OCI-LY1 (cell line): ENCODE data around the gene SSC5D.

Experiments used
- H2AFZ ChIP-seq: fragments of 200-600 bp; sonication (generic), shearing (Covaris generic); 2 replicates; pipeline ENCODE4 v1.6.0; 2014; ENCODE audit warnings: antibody characterized with exemption, mild to moderate bottlenecking, low read length
- H3F3A ChIP-seq: fragments of 200-600 bp; sonication (generic), shearing (Covaris generic); 2 replicates; pipeline ENCODE4 v1.6.0; 2014; ENCODE audit warnings: mild to moderate bottlenecking, antibody characterized with exemption, low read length, moderate library complexity; ENCODE audit not compliant: insufficient read depth
- H3K27ac ChIP-seq: fragments of 200-600 bp; sonication (generic); 2 replicates; pipeline ENCODE4 v1.5.1; 2014; ENCODE audit warnings: low read length, mixed run types, mild to moderate bottlenecking, low read depth; ENCODE audit not compliant: poor library complexity, severe bottlenecking
- H3K27me3 ChIP-seq: fragments of 200-600 bp; sonication (generic); 2 replicates; pipeline ENCODE4 v1.6.0; 2014; ENCODE audit warnings: antibody characterized with exemption, mild to moderate bottlenecking, low read length, moderate library complexity; ENCODE audit not compliant: insufficient read depth
- H3K36me3 ChIP-seq: fragments of 200-600 bp; sonication (generic); 2 replicates; pipeline ENCODE4 v1.6.1; 2014; ENCODE audit warnings: mild to moderate bottlenecking, antibody characterized with exemption, low read length, moderate library complexity, mixed read lengths; ENCODE audit not compliant: insufficient read depth
- H3K4me1 ChIP-seq: fragments of 200-600 bp; sonication (generic); 2 replicates; pipeline ENCODE4 v1.5.1; 2014; ENCODE audit warnings: mild to moderate bottlenecking, low read length, moderate library complexity; ENCODE audit not compliant: insufficient read depth, severe bottlenecking
- H3K4me2 ChIP-seq: fragments of 200-600 bp; sonication (generic), shearing (Covaris generic); 2 replicates; pipeline ENCODE4 v1.6.1; 2014; ENCODE audit warnings: low read length
- H3K4me3 ChIP-seq: fragments of 200-600 bp; sonication (generic); 2 replicates; pipeline ENCODE4 v1.5.1; 2014; ENCODE audit warnings: low read length, low read depth, mild to moderate bottlenecking, mixed read lengths; ENCODE audit not compliant: poor library complexity, severe bottlenecking
- H3K79me2 ChIP-seq: fragments of 200-600 bp; shearing (Covaris generic); 2 replicates; pipeline ENCODE4 v1.6.1; 2016; ENCODE audit warnings: mixed run types, low read length, mixed read lengths; ENCODE audit not compliant: insufficient read depth
- H3K9ac ChIP-seq: fragments of 200-600 bp; sonication (generic), shearing (Covaris generic); 2 replicates; pipeline ENCODE4 v1.6.1; 2014; ENCODE audit warnings: mild to moderate bottlenecking, low read length, mixed read lengths
- H3K9me2 ChIP-seq: fragments of 200-600 bp; sonication (generic), shearing (Covaris generic); 2 replicates; pipeline ENCODE4 v1.6.1; 2014; ENCODE audit warnings: low read depth, mild to moderate bottlenecking, low read length, mixed read lengths
- H3K9me3 ChIP-seq: fragments of 200-600 bp; shearing (Covaris generic); 2 replicates; pipeline ENCODE4 v1.6.1; 2014; ENCODE audit warnings: low read length, mixed read lengths
- H4K20me1 ChIP-seq: fragments of 200-600 bp; sonication (generic), shearing (Covaris generic); 2 replicates; pipeline ENCODE4 v1.6.0; 2016; ENCODE audit warnings: mild to moderate bottlenecking, low read length; ENCODE audit not compliant: insufficient read depth
- CTCF ChIP-seq: fragments of 200-600 bp; sonication (generic), shearing (Covaris generic); IDR thresholded peaks from 2 replicates; pipeline ENCODE4 v1.5.1; 2017; ENCODE audit warnings: mild to moderate bottlenecking, antibody characterized with exemption, low read length, moderate library complexity, mixed read lengths
- EZH2 ChIP-seq: fragments of 200-600 bp; sonication (generic), shearing (Covaris generic); IDR thresholded peaks from 2 replicates; pipeline ENCODE4 v1.8.0; 2017; ENCODE audit warnings: borderline replicate concordance, mixed run types, mild to moderate bottlenecking, antibody characterized with exemption, low read length, moderate library complexity, mixed read lengths

SSC5D gene

GRCh38 chr19:55451163-55451964 lies 36.9 kb upstream of the SSC5D start:
- H3K4me1 ChIP-seq = peaks cover 14% of the 10 kb centered on the region
- no peaks in the 10 kb centered on the region for H4K20me1 ChIP-seq
- H3K9me2 ChIP-seq = no peaks in the 10 kb centered on the region
- H3K4me2 ChIP-seq = peak overlapping the region; percentile 68
- H3K9me3 ChIP-seq = no peaks in the 10 kb centered on the region
- peak overlapping the region; percentile 57 for H3K4me3 ChIP-seq
- H3K36me3 ChIP-seq = peaks cover 10% of the 10 kb centered on the region
- TF ChIP-seq EZH2 (no peak), CTCF (no peak)
- no peaks in the 10 kb centered on the region; the same call in 1 of the 2 replicates for H3K27me3 ChIP-seq
- H3K79me2 ChIP-seq = no peaks in the 10 kb centered on the region
- H3K27ac ChIP-seq = no peak overlapping the region
- no peaks in the 10 kb centered on the region for H3F3A ChIP-seq
- H2AFZ ChIP-seq = no peak overlapping the region
- no peak overlapping the region for H3K9ac ChIP-seq

GRCh38 chr19:55451965-55452748 lies 36.1 kb upstream of the SSC5D start:
- Histone ChIP-seq H3K36me3 (peaks cover 15% of the 10 kb centered on the region), H3K4me3 (peak overlapping the region; percentile 57), H3K9me2 (no peaks in the 10 kb centered on the region), H3K9me3 (no peaks in the 10 kb centered on the region), H3K27ac (no peak overlapping the region), H3K27me3 (no peaks in the 10 kb centered on the region; the same call in 1 of the 2 replicates), H3K4me2 (peak overlapping the region; percentile 68), H3K4me1 (peaks cover 14% of the 10 kb centered on the region), H3K79me2 (no peaks in the 10 kb centered on the region), H3F3A (no peaks in the 10 kb centered on the region), H3K9ac (peak overlapping the region; percentile 29; the same call in 1 of the 2 replicates), H4K20me1 (no peaks in the 10 kb centered on the region), H2AFZ (no peak overlapping the region)
- TF ChIP-seq CTCF (no peak), EZH2 (no peak)

- Histone ChIP-seq H3K9me3 (no peaks in the 10 kb centered on the region), H3K79me2 (no peaks in the 10 kb centered on the region), H3F3A (no peaks in the 10 kb centered on the region), H3K27me3 (no peaks in the 10 kb centered on the region; the same call in 1 of the 2 replicates), H4K20me1 (no peaks in the 10 kb centered on the region), H2AFZ (no peak overlapping the region), H3K4me1 (peaks cover 14% of the 10 kb centered on the region), H3K36me3 (peaks cover 15% of the 10 kb centered on the region), H3K4me2 (peak overlapping the region; percentile 68), H3K9ac (peak overlapping the region; percentile 29; the same call in 1 of the 2 replicates), H3K4me3 (peak overlapping the region; percentile 57), H3K9me2 (no peaks in the 10 kb centered on the region), H3K27ac (no peak overlapping the region)
- no peak for TF ChIP-seq CTCF
- TF ChIP-seq EZH2 = no peak
Observed at GRCh38 chr19:55452749-55453346, 35.4 kb upstream of the SSC5D start.
